ENCODE results near the gene METTL9. TPM values are rescaled to one million over a fixed set of nuclear protein-coding genes. Genes with fewer than 3 reads are reported as not detected.

The METTL9 gene
- total RNA-seq, 2 donors from 2014 or later: 83.7 to 90.6 TPM

GRCh38 chr16:21656795-21657768 lies 57.7 kb downstream of the METTL9 start:
- Histone ChIP-seq H3K27ac (peak overlapping the region; percentile 24), H3K27me3 (no peaks in the 10 kb centered on the region), H3K9ac (ENCODE audit: low read depth in 2 of 2, low read length in 2 of 2) (no peak overlapping the region), H3K9me3 (no peaks in the 10 kb centered on the region), H3K4me1 (peaks cover 11% of the 10 kb centered on the region), H3K36me3 (no peaks in the 10 kb centered on the region), H3K4me3 (no peak overlapping the region)
- intact Hi-C loops (cut with DNase I): loop anchor here (2.0 kb wide), 1 partner anchor 52 kb away; no protein-coding TSS in a partner anchor
- peak; percentile 38 for DNase-seq
- peak; percentile 79 for TF ChIP-seq CTCF (IDR thresholded peaks at IDR 0.05)

GRCh38 chr16:21659124-21659523 lies 59.7 kb downstream of the METTL9 start:
- TF ChIP-seq CTCF (IDR thresholded peaks at IDR 0.05): no peak
- Histone ChIP-seq H3K9ac (ENCODE audit: low read depth in 2 of 2, low read length in 2 of 2) (no peak overlapping the region), H3K27me3 (peaks cover 5% of the 10 kb centered on the region)

GRCh38 chr16:21663889-21664647 lies 64.7 kb downstream of the METTL9 start, which contains the start of gene OTOA:
Gene OTOA (plus strand): TSS chr16:21663968. CDS start chr16:21678515, 14,547 bp downstream.
- H3K36me3 ChIP-seq: no peaks in the 10 kb centered on the region
- H3K4me3 ChIP-seq: peak within 1 kb of the TSS; percentile 22
- H3K9ac ChIP-seq (ENCODE audit: low read depth in 2 of 2, low read length in 2 of 2): no peak within 1 kb of the TSS
- no peaks in the 10 kb centered on the region for H3K9me3 ChIP-seq
- no peak for DNase-seq
- no peaks in the 10 kb centered on the region for H3K4me1 ChIP-seq
- TF ChIP-seq CTCF (IDR thresholded peaks at IDR 0.05): no peak
- intact Hi-C loops (cut with DNase I): no loop called here
- peaks cover 13% of the 10 kb centered on the region for H3K27me3 ChIP-seq
- no peak within 1 kb of the TSS for H3K27ac ChIP-seq

More at GRCh38 chr16:21659124-21659523, 59.7 kb downstream of the METTL9 start:
- Histone ChIP-seq H3K4me3 (no peak overlapping the region), H3K4me1 (peaks cover 11% of the 10 kb centered on the region), H3K36me3 (no peaks in the 10 kb centered on the region), H3K27ac (peak overlapping the region; percentile 36), H3K9me3 (no peaks in the 10 kb centered on the region)
- intact Hi-C loops (cut with DNase I): no loop called here
- no peak for DNase-seq

GRCh38 chr16:21664801-21665492 lies 65.6 kb downstream of the METTL9 start:
- Histone ChIP-seq H3K27me3 (peaks cover 13% of the 10 kb centered on the region), H3K9ac (ENCODE audit: low read depth in 2 of 2, low read length in 2 of 2) (no peak overlapping the region), H3K9me3 (no peaks in the 10 kb centered on the region), H3K27ac (no peak overlapping the region), H3K36me3 (no peaks in the 10 kb centered on the region), H3K4me1 (no peaks in the 10 kb centered on the region), H3K4me3 (no peak overlapping the region)
- intact Hi-C loops (cut with DNase I): no loop called here
- no peak for DNase-seq
- no peak for TF ChIP-seq CTCF (IDR thresholded peaks at IDR 0.05)

GRCh38 chr16:21666772-21667171 lies 67.4 kb downstream of the METTL9 start:
- no peak overlapping the region for H3K27ac ChIP-seq
- peaks cover 13% of the 10 kb centered on the region for H3K27me3 ChIP-seq
- no peaks in the 10 kb centered on the region for H3K9me3 ChIP-seq
- H3K36me3 ChIP-seq: no peaks in the 10 kb centered on the region
- H3K4me1 ChIP-seq: no peaks in the 10 kb centered on the region
- intact Hi-C loops (cut with DNase I): no loop called here
- H3K9ac ChIP-seq (ENCODE audit: low read depth in 2 of 2, low read length in 2 of 2): no peak overlapping the region
- no peak for DNase-seq
- no peak for TF ChIP-seq CTCF (IDR thresholded peaks at IDR 0.05)
- H3K4me3 ChIP-seq: no peak overlapping the region
